Panc1 (cell line): Measurements from ENCODE around the gene LMCD1. TPM values are rescaled to one million over a fixed set of nuclear protein-coding genes. Genes with fewer than 3 reads are reported as not detected.

Source experiments
- ATAC-seq: fragments of 200-7000 bp; cut with Tn5 transposase; 2 replicates; pipeline ENCODE4 v1.9.1; 2020; ENCODE audit warnings: mild to moderate bottlenecking, moderate library complexity
- BruUV-seq: library from RNA; stranded (reverse); fragments of 400-500 nt; replicated peaks from 2 replicates; lab custom pipeline; 2021; lab: Mats Ljungman, UMichigan
- CTCF ChIA-PET: fragments of 300-600 bp; sonication (Branson Sonifier 250); formaldehyde crosslinking; loops from one replicate; lab custom pipeline; 2022; ENCODE audit warnings: antibody characterized with exemption; lab: Charles Lee
- POLR2A ChIA-PET: fragments of 300-600 bp; sonication (Branson Sonifier 250); formaldehyde crosslinking; loops from one replicate; lab custom pipeline; 2022; ENCODE audit warnings: antibody characterized with exemption; lab: Charles Lee
- DNase-seq: peaks from one replicate; pipeline ENCODE4 v3.0.0-alpha.2; 2010; ENCODE audit warnings: low read depth, low spot score
- H3K27ac ChIP-seq: 2 replicates; pipeline ENCODE4 v1.5.1; 2011; ENCODE audit warnings: mild to moderate bottlenecking, low read length, inconsistent platforms
- H3K27me3 ChIP-seq: fragments of 200-500 bp; sonication (Bioruptor generic); 2 replicates; pipeline ENCODE4 v1.6.0; 2014; ENCODE audit warnings: low read length, inconsistent platforms; ENCODE audit not compliant: control insufficient read depth, insufficient read depth
- H3K36me3 ChIP-seq: fragments of 200-500 bp; sonication (Bioruptor generic); 2 replicates; pipeline ENCODE4 v1.5.1; 2014; ENCODE audit warnings: inconsistent platforms, mild to moderate bottlenecking, low read length, moderate library complexity; ENCODE audit not compliant: control insufficient read depth, insufficient read depth
- H3K4me1 ChIP-seq: 2 replicates; pipeline ENCODE4 v1.5.1; 2011; ENCODE audit warnings: inconsistent platforms, mild to moderate bottlenecking, low read length, moderate library complexity; ENCODE audit not compliant: control insufficient read depth, insufficient read depth
- H3K4me3 ChIP-seq, 2 experiments: 2 replicates each; pipeline ENCODE4 v1.5.1; 2011 to 2012; ENCODE audit warnings: low read depth in 2 of 2, low read length in 2 of 2, mild to moderate bottlenecking in 2 of 2, inconsistent platforms in 1 of 2, moderate library complexity in 1 of 2
- H3K9me3 ChIP-seq: fragments of 200-500 bp; sonication (Bioruptor generic); 2 replicates; pipeline ENCODE4 v1.5.1; 2014; ENCODE audit warnings: low read depth, mild to moderate bottlenecking, inconsistent platforms, low read length, moderate library complexity; ENCODE audit not compliant: control insufficient read depth, insufficient read depth
- CTCF ChIP-seq: fragments of 450-650 bp; IDR thresholded peaks from 2 replicates; pipeline ENCODE4 v1.5.1; 2017; ENCODE audit warnings: mild to moderate bottlenecking
- POLR2AphosphoS5 ChIP-seq: IDR thresholded peaks from 2 replicates; pipeline ENCODE4 v1.6.1; 2012; ENCODE audit warnings: mild to moderate bottlenecking, low read depth, low read length, moderate library complexity
- REST ChIP-seq, 2 experiments: IDR thresholded peaks; 2 replicates each; pipeline ENCODE4 v1.6.1; 2011 to 2012; ENCODE audit warnings: low read depth in 2 of 2, control low read depth in 1 of 2, low read length in 1 of 2, mild to moderate bottlenecking in 1 of 2, moderate library complexity in 1 of 2; ENCODE audit not compliant: insufficient read depth in 1 of 2
- SIN3A ChIP-seq: IDR thresholded peaks from 2 replicates; pipeline ENCODE4 v1.6.1; 2012; ENCODE audit warnings: low read depth, mild to moderate bottlenecking, low read length, moderate library complexity, borderline replicate concordance; ENCODE audit not compliant: insufficient read depth
- TCF7L2 ChIP-seq: IDR thresholded peaks from 2 replicates; pipeline ENCODE4 v1.6.1; 2011; ENCODE audit warnings: mild to moderate bottlenecking, low read depth, low read length, inconsistent platforms
- in situ Hi-C: cut with HindIII; loops from 2 replicates; pipeline ENCODE4 v1.10.0; 2016; ENCODE audit warnings: low sequenced_read_pairs, low pct_unique_long_range_greater_than_20kb
- intact Hi-C: fragments of 100-400 bp; cut with micrococcal nuclease; formaldehyde crosslinking; loops from one replicate; pipeline ENCODE4 v1.10.0; 2022; ENCODE audit not compliant: unreplicated experiment
- total RNA-seq: library from RNA; stranded (reverse); gene quantifications from one replicate; pipeline ENCODE4 v1.2.1, GENCODE V29; 2021; ENCODE audit not compliant: unreplicated experiment

Gene LMCD1
- total RNA-seq, 1 experiment from 2014 or later: 24.8 TPM

- intact Hi-C loops (no loop called here), in situ Hi-C loops (no loop called here)
- ChIA-PET POLR2A (no interaction called here), CTCF (no interaction called here)
- TF ChIP-seq REST (IDR thresholded peaks at IDR 0.05; ENCODE audit: insufficient read depth in 1 of 2, low read depth in 2 of 2, low read length in 1 of 2) (no peak), POLR2AphosphoS5 (no peak), TCF7L2 (no peak), CTCF (no peak), SIN3A (no peak)
- Histone ChIP-seq H3K9me3 (no peaks in the 10 kb centered on the region), H3K4me1 (peaks cover 31% of the 10 kb centered on the region), H3K36me3 (no peaks in the 10 kb centered on the region), H3K4me3 (no peak overlapping the region), H3K27me3 (no peaks in the 10 kb centered on the region), H3K27ac (no peak overlapping the region)
- ATAC-seq (no peak), DNase-seq (no peak)
- no TSS peak for BruUV-seq
These were observed 2.4 kb upstream of the LMCD1 start for GRCh38 chr3:8499181-8499611.

- ChIA-PET CTCF (interaction anchor here (0.8 kb wide), 1 partner anchor 132 kb away, joined by 3 read pairs; no protein-coding TSS in a partner anchor), POLR2A (interaction anchor here (0.7 to 1.1 kb wide), 2 partner anchors 17 to 459 kb away, joined by 3 to 8 read pairs; no protein-coding TSS in a partner anchor)
- in situ Hi-C loops: no loop called here
- Histone ChIP-seq H3K4me1 (peaks cover 44% of the 10 kb centered on the region), H3K4me3 (peak overlapping the region; percentile 61 to 74; a peak in 3 of 4 replicates), H3K27ac (peak overlapping the region; percentile 78), H3K36me3 (no peaks in the 10 kb centered on the region), H3K27me3 (no peaks in the 10 kb centered on the region), H3K9me3 (no peaks in the 10 kb centered on the region)
- intact Hi-C loops: loop anchor here (5.0 kb wide), 1 partner anchor 122 kb away; no protein-coding TSS in a partner anchor
- no peak for TF ChIP-seq POLR2AphosphoS5
- TF ChIP-seq TCF7L2: no peak
- TF ChIP-seq REST (IDR thresholded peaks at IDR 0.05; ENCODE audit: insufficient read depth in 1 of 2, low read depth in 2 of 2, low read length in 1 of 2): no peak
- no peak for TF ChIP-seq SIN3A
- no peak for TF ChIP-seq CTCF
- BruUV-seq: TSS peak; percentile 83
- no peak for DNase-seq
- no peak for ATAC-seq
These were observed 1.2 kb upstream of the LMCD1 start for GRCh38 chr3:8500319-8500988.
